GM21390 (cell line): Measurements from ENCODE around the gene PLCH2.

Experiments used
- ATAC-seq: cut with Tn5 transposase; IDR thresholded peaks from one replicate; pipeline ENCODE4 v1.9.1; 2021; ENCODE audit not compliant: unreplicated experiment

PLCH2 gene

GRCh38 chr1:2528016-2528415, 51.9 kb downstream of the PLCH2 start:
- ATAC-seq = no peak

GRCh38 chr1:2528611-2528965, 52.5 kb downstream of the PLCH2 start:
- ATAC-seq = no peak

- ATAC-seq = no peak
Observed at GRCh38 chr1:2528966-2529783, 53.1 kb downstream of the PLCH2 start.

GRCh38 chr1:2529784-2530512, 53.9 kb downstream of the PLCH2 start, which contains the start of gene HES5:
Gene HES5, minus strand, starts transcription at chr1:2530263. Its CDS starts 99 bp downstream, at chr1:2530164.
- ATAC-seq = no peak

- ATAC-seq = no peak
Observed at GRCh38 chr1:2530513-2531361, 54.6 kb downstream of the PLCH2 start.

GRCh38 chr1:2532485-2533160, 56.5 kb downstream of the PLCH2 start:
- no peak for ATAC-seq

- ATAC-seq = no peak
Observed at GRCh38 chr1:2533365-2533764, 57.3 kb downstream of the PLCH2 start.

- no peak for ATAC-seq
Observed at GRCh38 chr1:2534315-2534686, 58.2 kb downstream of the PLCH2 start.

- ATAC-seq = no peak
Observed at GRCh38 chr1:2534687-2535441, 58.8 kb downstream of the PLCH2 start.

GRCh38 chr1:2535455-2535854, 59.4 kb downstream of the PLCH2 start:
- no peak for ATAC-seq

GRCh38 chr1:2535981-2536380, 59.9 kb downstream of the PLCH2 start:
- no peak for ATAC-seq

- ATAC-seq = no peak
Observed at GRCh38 chr1:2537784-2538115, 61.7 kb downstream of the PLCH2 start.

GRCh38 chr1:2538376-2538775, 62.3 kb downstream of the PLCH2 start:
- no peak for ATAC-seq

GRCh38 chr1:2538872-2539271, 62.8 kb downstream of the PLCH2 start:
- no peak for ATAC-seq

- no peak for ATAC-seq
Observed at GRCh38 chr1:2539312-2539907, 63.3 kb downstream of the PLCH2 start.

GRCh38 chr1:2540816-2541492, 64.9 kb downstream of the PLCH2 start:
- ATAC-seq = no peak

- ATAC-seq = no peak
Observed at GRCh38 chr1:2541619-2542245, 65.6 kb downstream of the PLCH2 start.

- no peak for ATAC-seq
Observed at GRCh38 chr1:2542246-2542915, 66.3 kb downstream of the PLCH2 start.
